Tibial nerve (tissue), 4 donors: ENCODE data around the gene SDK1. TPM values are rescaled to one million over a fixed set of nuclear protein-coding genes. Genes with fewer than 3 reads are reported as not detected.

Source experiments
- DNase-seq, 2 donors: peaks; one replicate each; pipeline ENCODE4 v3.0.0-alpha.2; 2019; ENCODE audit warnings: low spot score in 2 of 2
- H3K27ac ChIP-seq, 4 donors: fragments of 200-600 bp; sonication (generic) in 3 of 4; one replicate each; pipeline ENCODE4 v1.5.1; 2017 to 2019; ENCODE audit warnings: mild to moderate bottlenecking in 1 of 4
- H3K27me3 ChIP-seq, 2 donors: fragments of 200-600 bp; sonication (generic) in 1 of 2; one replicate each; pipeline versions ENCODE4 v1.5.1 to v1.6.0; 2017 to 2019
- H3K36me3 ChIP-seq, 3 donors: fragments of 200-600 bp; sonication (generic); one replicate each; pipeline ENCODE4 v1.5.1; 2018 to 2019
- H3K4me1 ChIP-seq, 4 donors: fragments of 200-600 bp; sonication (generic) in 3 of 4; one replicate each; pipeline ENCODE4 v1.5.1; 2017 to 2019
- H3K4me3 ChIP-seq, 4 donors: fragments of 200-600 bp; sonication (generic) in 3 of 4; one replicate each; pipeline ENCODE4 v1.5.1; 2017 to 2019; ENCODE audit warnings: mild to moderate bottlenecking in 1 of 4, moderate library complexity in 1 of 4
- H3K9me3 ChIP-seq, 4 donors: fragments of 200-600 bp; sonication (generic) in 3 of 4; one replicate each; pipeline ENCODE4 v1.5.1; 2017 to 2019
- EP300 ChIP-seq, 2 donors: sonication (generic); formaldehyde crosslinking; IDR thresholded peaks; one replicate each; pipeline ENCODE4 v1.6.1; 2017; ENCODE audit warnings: antibody characterized with exemption in 2 of 2, mild to moderate bottlenecking in 1 of 2
- POLR2A ChIP-seq, 2 donors: fragments of 450-650 bp; IDR thresholded peaks; one replicate each; pipeline ENCODE4 v1.6.1; 2017; ENCODE audit warnings: antibody characterized with exemption in 2 of 2, mild to moderate bottlenecking in 2 of 2, moderate library complexity in 2 of 2
- WGBS, 2 donors: methylation state at CpG; one replicate each; pipeline ENCODE4 v1.1.5; 2018; 5-methylcytosine and 5-hydroxymethylcytosine counted together
- total RNA-seq, 4 donors: library from RNA; depleted of rRNA; stranded (reverse); fragments of >200 nt; gene quantifications; one replicate each; pipeline ENCODE4 v1.1.0, GENCODE V29; 2016
- TF ChIP-seq, protein P1 (sequence below), 5 experiments: fragments of 200-600 bp in 3 of 5; fragments of 450-650 bp in 2 of 5; sonication (generic) in 3 of 5; IDR thresholded peaks; one replicate each; pipeline ENCODE4 v1.5.1; 2016 to 2019; ENCODE audit warnings: antibody characterized with exemption in 5 of 5, mild to moderate bottlenecking in 3 of 5, moderate library complexity in 2 of 5

Gene SDK1
- total RNA-seq, 4 donors from 2014 or later, result 8.2 to 16.2 (median 12.9) TPM

GRCh38 chr7:4241791-4242190, 940.7 kb downstream of the SDK1 start:
- Histone ChIP-seq H3K4me1 (no peaks in the 10 kb centered on the region), H3K27me3 (no peaks in the 10 kb centered on the region), H3K4me3 (no peak overlapping the region), H3K36me3 (peaks cover 0 to 52% (median 0%) of the 10 kb centered on the region in 3 donors), H3K27ac (no peak overlapping the region), H3K9me3 (peaks cover 0 to 19% (median 0%) of the 10 kb centered on the region in 4 donors)
- no peak for DNase-seq
- 93 to 95% methylated on average over 9 to 11 of the region's 12 CpGs for WGBS, 2 donors
- TF ChIP-seq, protein P1, sequence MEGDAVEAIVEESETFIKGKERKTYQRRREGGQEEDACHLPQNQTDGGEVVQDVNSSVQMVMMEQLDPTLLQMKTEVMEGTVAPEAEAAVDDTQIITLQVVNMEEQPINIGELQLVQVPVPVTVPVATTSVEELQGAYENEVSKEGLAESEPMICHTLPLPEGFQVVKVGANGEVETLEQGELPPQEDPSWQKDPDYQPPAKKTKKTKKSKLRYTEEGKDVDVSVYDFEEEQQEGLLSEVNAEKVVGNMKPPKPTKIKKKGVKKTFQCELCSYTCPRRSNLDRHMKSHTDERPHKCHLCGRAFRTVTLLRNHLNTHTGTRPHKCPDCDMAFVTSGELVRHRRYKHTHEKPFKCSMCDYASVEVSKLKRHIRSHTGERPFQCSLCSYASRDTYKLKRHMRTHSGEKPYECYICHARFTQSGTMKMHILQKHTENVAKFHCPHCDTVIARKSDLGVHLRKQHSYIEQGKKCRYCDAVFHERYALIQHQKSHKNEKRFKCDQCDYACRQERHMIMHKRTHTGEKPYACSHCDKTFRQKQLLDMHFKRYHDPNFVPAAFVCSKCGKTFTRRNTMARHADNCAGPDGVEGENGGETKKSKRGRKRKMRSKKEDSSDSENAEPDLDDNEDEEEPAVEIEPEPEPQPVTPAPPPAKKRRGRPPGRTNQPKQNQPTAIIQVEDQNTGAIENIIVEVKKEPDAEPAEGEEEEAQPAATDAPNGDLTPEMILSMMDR (IDR thresholded peaks at IDR 0.05), result no peak
- TF ChIP-seq POLR2A (IDR thresholded peaks at IDR 0.05), result no peak
- TF ChIP-seq EP300 (IDR thresholded peaks at IDR 0.05), result no peak

DNA sequence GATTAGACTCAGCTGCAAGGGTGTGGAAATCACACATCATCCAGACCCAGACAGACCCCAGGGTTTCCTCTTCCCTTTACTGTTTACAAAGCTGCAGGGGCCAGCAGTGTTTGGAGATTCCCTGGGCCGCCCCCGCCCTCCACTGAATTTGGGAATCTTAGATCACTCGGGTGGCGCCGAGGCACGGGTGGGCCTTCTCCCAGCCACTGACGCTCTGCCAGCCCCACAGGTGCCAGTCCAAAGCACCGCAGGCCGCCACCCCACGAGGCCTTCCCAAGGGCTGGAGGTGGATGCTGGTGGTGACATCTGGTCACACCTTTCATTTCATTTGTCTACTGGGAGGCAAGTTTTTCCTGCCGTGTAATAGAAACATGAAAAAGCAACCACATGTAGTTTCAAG, 941.7 kb downstream of the SDK1 start:
- Histone ChIP-seq H3K9me3 (peaks cover 0 to 19% (median 0%) of the 10 kb centered on the region in 4 donors), H3K4me3 (no peak overlapping the region), H3K27me3 (no peaks in the 10 kb centered on the region), H3K27ac (no peak overlapping the region), H3K4me1 (no peaks in the 10 kb centered on the region), H3K36me3 (peaks cover 0 to 52% (median 0%) of the 10 kb centered on the region in 3 donors)
- WGBS, 2 donors, result 67 to 85% methylated on average over 11 of the region's 11 CpGs
- DNase-seq, result no peak
- TF ChIP-seq, protein P1 (IDR thresholded peaks at IDR 0.05), result no peak
- no peak for TF ChIP-seq POLR2A (IDR thresholded peaks at IDR 0.05)
- TF ChIP-seq EP300 (IDR thresholded peaks at IDR 0.05), result no peak

DNA sequence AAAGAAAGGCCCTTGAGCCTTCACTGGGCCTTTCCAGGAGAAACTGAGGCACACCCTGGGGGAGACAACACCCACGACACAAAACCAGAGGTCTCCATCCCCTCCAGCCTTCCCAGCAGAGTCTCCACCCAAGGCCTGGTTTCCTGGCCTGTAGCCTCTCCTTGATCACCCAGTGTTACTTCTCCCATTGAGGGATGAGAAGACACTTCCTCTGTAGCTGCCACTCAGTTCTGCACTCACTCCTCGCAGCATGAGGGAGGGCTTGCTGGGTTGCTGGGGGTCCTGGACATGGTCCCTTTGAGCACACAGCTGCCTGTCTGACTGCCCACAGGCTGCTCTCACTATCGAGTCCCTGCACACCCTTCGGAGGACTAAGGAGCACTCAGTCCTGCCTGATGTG, 943.0 kb downstream of the SDK1 start:
- 97 to 98% methylated on average over 4 of the region's 4 CpGs for WGBS, 2 donors
- no peak for DNase-seq
- no peaks in the 10 kb centered on the region for H3K27me3 ChIP-seq
- peaks cover 0 to 54% (median 0%) of the 10 kb centered on the region in 3 donors for H3K36me3 ChIP-seq
- no peak overlapping the region for H3K27ac ChIP-seq
- H3K9me3 ChIP-seq, result peaks cover 0 to 19% (median 0%) of the 10 kb centered on the region in 4 donors
- TF ChIP-seq, protein P1 (IDR thresholded peaks at IDR 0.05), result no peak
- TF ChIP-seq POLR2A (IDR thresholded peaks at IDR 0.05), result no peak
- no peaks in the 10 kb centered on the region for H3K4me1 ChIP-seq
- H3K4me3 ChIP-seq, result no peak overlapping the region

DNA sequence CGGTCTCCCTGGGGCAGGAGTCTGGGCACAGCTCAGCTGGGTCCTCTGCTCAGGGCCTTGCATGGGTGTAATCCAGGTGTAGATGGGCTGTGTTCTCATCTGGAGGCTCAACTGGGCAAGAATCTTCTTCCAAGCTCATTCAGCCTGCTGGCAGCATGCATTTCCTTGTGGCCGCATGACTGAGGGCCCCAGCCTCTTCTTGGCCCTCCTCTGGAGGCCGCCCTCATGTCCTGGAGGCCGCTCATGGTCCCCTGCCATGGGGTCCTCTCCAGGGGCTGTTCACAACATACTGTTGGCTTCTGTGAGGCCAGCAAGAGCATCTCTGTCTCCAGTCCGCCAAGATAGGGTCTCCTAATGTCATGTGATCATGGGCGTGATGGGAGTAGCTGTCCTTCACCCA, 943.6 kb downstream of the SDK1 start:
- no peak for DNase-seq
- WGBS, 2 donors, result 79 to 99% methylated on average over 6 of the region's 6 CpGs
- Histone ChIP-seq H3K9me3 (peaks cover 0 to 19% (median 0%) of the 10 kb centered on the region in 4 donors), H3K4me1 (no peaks in the 10 kb centered on the region), H3K27ac (no peak overlapping the region), H3K4me3 (no peak overlapping the region), H3K36me3 (peaks cover 0 to 55% (median 0%) of the 10 kb centered on the region in 3 donors), H3K27me3 (no peaks in the 10 kb centered on the region)
- TF ChIP-seq EP300 (IDR thresholded peaks at IDR 0.05) (no peak), POLR2A (IDR thresholded peaks at IDR 0.05) (no peak)
- TF ChIP-seq, protein P1 (IDR thresholded peaks at IDR 0.05), result no peak

DNA sequence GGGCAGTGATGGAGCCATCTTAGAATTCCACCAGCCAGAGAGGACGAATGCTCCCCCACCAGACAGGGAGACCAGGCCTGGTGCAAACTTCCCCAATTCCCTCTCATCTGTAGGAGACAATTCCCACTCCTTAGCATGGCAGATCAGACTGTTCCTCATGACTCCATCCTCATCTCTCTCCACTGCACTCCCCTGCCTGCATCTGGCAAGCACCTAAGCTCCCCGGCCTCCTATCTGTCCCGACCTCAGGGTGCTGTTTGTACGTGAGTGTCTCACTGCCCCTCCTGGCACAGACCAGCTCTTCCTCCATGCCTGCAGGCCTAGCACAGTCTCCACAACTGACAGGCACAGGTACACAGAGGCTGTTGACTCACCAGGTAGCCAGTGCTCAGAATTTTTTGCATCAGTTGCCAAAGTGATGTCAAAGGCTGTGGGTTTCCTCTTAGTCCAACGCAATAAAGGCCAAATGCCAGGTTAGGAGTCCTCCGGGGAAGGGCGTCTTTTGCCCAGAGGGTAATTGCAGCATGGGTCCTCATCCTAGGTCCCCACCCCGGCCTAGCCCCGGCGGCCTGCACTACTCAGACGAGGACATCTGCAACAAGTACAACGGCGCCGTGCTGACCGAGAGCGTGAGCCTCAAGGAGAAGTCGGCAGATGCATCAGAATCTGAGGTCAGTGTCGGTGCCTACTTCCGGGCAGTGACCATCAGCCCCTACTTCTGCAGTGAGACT, 944.2 kb downstream of the SDK1 start:
- no peaks in the 10 kb centered on the region for H3K27me3 ChIP-seq
- WGBS, 2 donors, result 84 to 90% methylated on average over 19 of the region's 19 CpGs
- H3K27ac ChIP-seq, result no peak overlapping the region
- H3K36me3 ChIP-seq, result peaks cover 0 to 55% (median 0%) of the 10 kb centered on the region in 3 donors
- no peak for DNase-seq
- TF ChIP-seq EP300 (IDR thresholded peaks at IDR 0.05) (no peak), POLR2A (IDR thresholded peaks at IDR 0.05) (no peak)
- TF ChIP-seq, protein P1 (IDR thresholded peaks at IDR 0.05), result no peak
- peaks cover 0 to 19% (median 0%) of the 10 kb centered on the region in 4 donors for H3K9me3 ChIP-seq
- H3K4me3 ChIP-seq, result no peak overlapping the region
- no peaks in the 10 kb centered on the region for H3K4me1 ChIP-seq
